Activated CD8-positive, alpha-beta memory T cell treated with anti-CD3 and anti-CD28 coated beads, Interleukin-2, amount 50 U/mL, for 24 hours (primary cell): ENCODE data around the gene PIM2.

Source experiments
- DNase-seq: peaks from one replicate; pipeline ENCODE4 v3.0.0-alpha.2; 2020; ENCODE audit errors: extremely low read depth

Gene PIM2

GRCh38 chrX:48935301-48935670, 16.5 kb upstream of the PIM2 start:
- DNase-seq: no peak

- no peak for DNase-seq
These were observed 15.9 kb upstream of the PIM2 start for GRCh38 chrX:48934581-48935300.

- no peak for DNase-seq
These were observed 14.9 kb upstream of the PIM2 start for GRCh38 chrX:48933757-48934156.

GRCh38 chrX:48927736-48928382, 9.0 kb upstream of the PIM2 start:
- DNase-seq: no peak

- DNase-seq: no peak
These were observed 8.3 kb upstream of the PIM2 start for GRCh38 chrX:48927123-48927522.

GRCh38 chrX:48924270-48924669, 5.4 kb upstream of the PIM2 start:
- no peak for DNase-seq

GRCh38 chrX:48923771-48924170, 4.9 kb upstream of the PIM2 start:
- DNase-seq: no peak

- DNase-seq: no peak
These were observed 1.9 kb upstream of the PIM2 start for GRCh38 chrX:48920718-48921104.

GRCh38 chrX:48919947-48920717, 1.3 kb upstream of the PIM2 start:
- no peak for DNase-seq

GRCh38 chrX:48919360-48919841, 577 bp upstream of the PIM2 start:
- no peak for DNase-seq

- no peak for DNase-seq
These were observed 552 bp downstream of the PIM2 start for GRCh38 chrX:48918301-48918642.

- DNase-seq: no peak
These were observed 1.5 kb downstream of the PIM2 start for GRCh38 chrX:48917139-48918001.

- no peak for DNase-seq
These were observed 4.0 kb downstream of the PIM2 start for GRCh38 chrX:48914593-48915493.

- no peak for DNase-seq
These were observed 5.0 kb downstream of the PIM2 start for GRCh38 chrX:48913605-48914366.

- DNase-seq: peak; percentile 80
These were observed 7.2 kb downstream of the PIM2 start, which contains the start of gene SLC35A2 for GRCh38 chrX:48911412-48912182. SLC35A2 (minus strand) TSS chrX:48911646; CDS start chrX:48911636, 10 bp downstream.

- no peak for DNase-seq
These were observed 7.9 kb downstream of the PIM2 start for GRCh38 chrX:48910926-48911411.

- no peak for DNase-seq
These were observed 9.0 kb downstream of the PIM2 start for GRCh38 chrX:48909703-48910294.

- no peak for DNase-seq
These were observed 10.2 kb downstream of the PIM2 start for GRCh38 chrX:48908600-48908999.
